SJSA1 (cell line): ENCODE measurements around the gene RASA2. TPM values are rescaled to one million over a fixed set of nuclear protein-coding genes. Genes with fewer than 3 reads are reported as not detected.
A peak's percentile ranks its signal among the peaks of the same experiment; 100 is the strongest.

Experiments
- DNase-seq, 2 experiments: peaks; one replicate each; pipeline ENCODE4 v3.0.0-alpha.2; 2015 to 2020; ENCODE audit warnings: low spot score in 2 of 2, low read depth in 1 of 2
- H3K27ac ChIP-seq: fragments of 250-450 bp; sonication (Bioruptor Pico); 2 replicates; pipeline ENCODE4 v1.5.1; 2020; ENCODE audit warnings: mild to moderate bottlenecking, moderate library complexity
- H3K27me3 ChIP-seq: fragments of 250-450 bp; sonication (Bioruptor Pico); replicated peaks from 2 replicates; pipeline ENCODE4 v1.5.1; 2020; ENCODE audit warnings: mild to moderate bottlenecking, moderate library complexity
- H3K36me3 ChIP-seq: fragments of 250-450 bp; sonication (Bioruptor Pico); 2 replicates; pipeline ENCODE4 v1.5.1; 2020; ENCODE audit warnings: mild to moderate bottlenecking
- H3K4me1 ChIP-seq: fragments of 250-450 bp; sonication (Bioruptor Pico); replicated peaks from 2 replicates; pipeline ENCODE4 v1.6.1; 2021; ENCODE audit warnings: mild to moderate bottlenecking
- H3K4me3 ChIP-seq: fragments of 250-450 bp; sonication (Bioruptor Pico); 2 replicates; pipeline ENCODE4 v1.5.1; 2020; ENCODE audit warnings: mild to moderate bottlenecking
- H3K9me3 ChIP-seq: fragments of 250-450 bp; sonication (Bioruptor Pico); replicated peaks from 2 replicates; pipeline ENCODE4 v1.5.1; 2020; ENCODE audit warnings: mild to moderate bottlenecking
- total RNA-seq: library from RNA; depleted of rRNA; stranded (reverse); fragments of >200 nt; shearing (Covaris generic); gene quantifications from 2 replicates; pipeline ENCODE4 v1.2.3, GENCODE V29; 2014

RASA2 gene
- total RNA-seq, 1 experiment from 2014 or later, result 16.3 TPM

DNA sequence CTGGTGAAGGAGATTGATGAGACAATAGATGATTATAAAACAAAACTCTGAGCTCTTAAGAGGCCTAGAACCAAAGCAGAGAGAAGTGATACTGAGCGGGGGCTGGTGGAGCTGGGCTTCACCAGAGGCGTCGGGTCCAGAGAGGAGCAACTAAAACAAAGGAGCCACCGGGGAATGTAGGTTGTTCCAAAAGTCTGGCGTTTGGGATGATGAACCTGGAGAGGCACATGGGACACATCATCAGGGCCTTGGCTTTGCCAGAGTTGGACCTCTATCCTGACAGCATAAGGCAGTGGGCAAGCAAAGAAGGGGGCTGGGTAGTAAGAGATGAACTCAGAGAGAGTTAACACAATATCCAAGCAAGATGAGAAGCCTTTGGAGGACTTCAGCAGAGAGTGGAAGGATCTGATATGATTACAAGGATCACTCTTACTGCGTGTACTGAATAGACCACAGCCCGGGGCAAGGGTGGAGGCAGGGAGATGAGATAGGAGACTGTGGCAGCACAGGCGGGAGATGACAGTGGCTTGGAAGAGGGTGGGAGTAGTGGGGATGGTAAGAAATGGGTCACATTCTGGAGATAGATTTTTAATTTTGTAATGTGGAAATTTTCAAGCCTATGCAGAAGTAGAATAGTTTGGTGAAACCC is 36.0 kb upstream of the RASA2 start:
- Histone ChIP-seq H3K4me3 (no peak overlapping the region), H3K27ac (no peak overlapping the region), H3K36me3 (peaks cover 14% of the 10 kb centered on the region)

DNA sequence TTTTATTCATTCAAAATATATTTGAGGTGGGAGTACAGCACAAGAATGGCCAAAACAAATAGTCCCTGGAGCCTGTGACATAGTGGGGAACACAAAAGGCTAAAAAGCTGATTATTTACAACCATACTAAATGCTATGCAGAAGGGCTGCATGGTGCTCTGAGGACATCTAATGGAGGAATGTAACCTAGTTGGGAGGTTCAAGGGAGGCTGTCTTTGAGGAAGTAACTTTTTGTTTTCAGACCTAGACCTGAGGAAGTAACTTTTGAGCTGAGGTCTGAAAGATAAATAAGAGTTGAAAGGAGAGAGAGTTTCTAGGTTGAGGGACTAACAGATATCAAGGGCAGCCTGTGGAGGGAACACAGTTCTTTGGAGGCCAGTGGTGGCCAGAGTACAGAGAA is 34.8 kb upstream of the RASA2 start:
- Histone ChIP-seq H3K9me3 (no peaks in the 10 kb centered on the region), H3K27ac (no peak overlapping the region), H3K4me1 (peaks cover 17% of the 10 kb centered on the region), H3K36me3 (peaks cover 5% of the 10 kb centered on the region), H3K4me3 (no peak overlapping the region), H3K27me3 (no peaks in the 10 kb centered on the region)
- peak in 1 of 2 experiments; percentile 44 for DNase-seq

More for the DNA sequence above, 36.0 kb upstream of the RASA2 start:
- Histone ChIP-seq H3K9me3 (no peaks in the 10 kb centered on the region), H3K4me1 (peaks cover 11% of the 10 kb centered on the region), H3K27me3 (no peaks in the 10 kb centered on the region)
- DNase-seq, result no peak

GRCh38 chr3:141452773-141453172 is 34.1 kb upstream of the RASA2 start:
- no peaks in the 10 kb centered on the region for H3K27me3 ChIP-seq
- H3K27ac ChIP-seq, result no peak overlapping the region
- no peak overlapping the region for H3K4me3 ChIP-seq
- H3K36me3 ChIP-seq, result no peaks in the 10 kb centered on the region
- DNase-seq, result no peak
- H3K9me3 ChIP-seq, result no peaks in the 10 kb centered on the region
- H3K4me1 ChIP-seq, result peaks cover 17% of the 10 kb centered on the region

DNA sequence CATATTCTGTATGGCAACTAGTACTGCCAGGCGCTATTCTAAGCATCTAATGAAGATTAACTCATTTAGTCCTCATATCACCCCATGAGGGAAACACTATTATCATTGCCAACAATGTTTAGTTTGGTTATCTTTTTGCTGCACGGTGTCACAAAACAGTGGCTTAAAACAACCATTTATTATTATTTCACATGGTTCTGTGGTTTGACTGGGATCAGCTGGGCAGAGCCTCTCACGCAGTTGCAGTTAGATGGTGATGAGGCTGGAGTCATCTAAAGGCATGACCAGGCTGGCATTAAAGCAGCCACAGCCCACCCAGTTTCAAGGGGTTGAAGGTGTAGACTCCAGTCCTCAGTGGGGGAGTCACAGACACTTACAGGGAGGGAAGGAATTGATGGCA is 32.8 kb upstream of the RASA2 start:
- Histone ChIP-seq H3K27me3 (no peaks in the 10 kb centered on the region), H3K4me3 (no peak overlapping the region), H3K36me3 (no peaks in the 10 kb centered on the region), H3K27ac (no peak overlapping the region), H3K9me3 (no peaks in the 10 kb centered on the region), H3K4me1 (peaks cover 10% of the 10 kb centered on the region)
- no peak for DNase-seq

- peak in 1 of 2 experiments; percentile 46 for DNase-seq
- Histone ChIP-seq H3K9me3 (no peaks in the 10 kb centered on the region), H3K27me3 (no peaks in the 10 kb centered on the region), H3K4me1 (peaks cover 6% of the 10 kb centered on the region), H3K4me3 (no peak overlapping the region), H3K27ac (no peak overlapping the region), H3K36me3 (no peaks in the 10 kb centered on the region)
Observed at GRCh38 chr3:141454906-141455602, 31.8 kb upstream of the RASA2 start.

GRCh38 chr3:141455603-141456300 is 31.1 kb upstream of the RASA2 start:
- no peaks in the 10 kb centered on the region for H3K27me3 ChIP-seq
- no peak overlapping the region for H3K27ac ChIP-seq
- no peaks in the 10 kb centered on the region for H3K9me3 ChIP-seq
- no peaks in the 10 kb centered on the region for H3K36me3 ChIP-seq
- no peak for DNase-seq
- H3K4me3 ChIP-seq, result no peak overlapping the region
- H3K4me1 ChIP-seq, result peaks cover 6% of the 10 kb centered on the region

DNA sequence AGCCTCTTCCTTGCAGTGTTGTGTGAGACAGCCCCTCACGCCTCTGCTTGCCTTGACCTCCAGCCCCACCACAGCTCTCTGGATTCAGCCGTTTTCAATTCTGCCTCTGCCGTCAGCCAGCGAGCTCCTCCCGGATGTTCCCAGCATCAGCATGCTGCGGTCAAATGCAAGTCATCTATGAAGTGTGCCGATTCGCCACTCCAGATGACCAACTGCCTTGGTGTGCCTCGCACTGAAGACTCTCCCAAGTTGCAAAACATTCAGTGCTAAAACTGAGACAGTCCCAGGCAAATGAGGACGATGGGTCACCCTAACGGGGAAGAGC is 30.6 kb upstream of the RASA2 start:
- H3K4me3 ChIP-seq, result no peak overlapping the region
- no peaks in the 10 kb centered on the region for H3K27me3 ChIP-seq
- H3K4me1 ChIP-seq, result peaks cover 6% of the 10 kb centered on the region
- DNase-seq, result no peak
- H3K36me3 ChIP-seq, result no peaks in the 10 kb centered on the region
- no peak overlapping the region for H3K27ac ChIP-seq
- H3K9me3 ChIP-seq, result no peaks in the 10 kb centered on the region

DNA sequence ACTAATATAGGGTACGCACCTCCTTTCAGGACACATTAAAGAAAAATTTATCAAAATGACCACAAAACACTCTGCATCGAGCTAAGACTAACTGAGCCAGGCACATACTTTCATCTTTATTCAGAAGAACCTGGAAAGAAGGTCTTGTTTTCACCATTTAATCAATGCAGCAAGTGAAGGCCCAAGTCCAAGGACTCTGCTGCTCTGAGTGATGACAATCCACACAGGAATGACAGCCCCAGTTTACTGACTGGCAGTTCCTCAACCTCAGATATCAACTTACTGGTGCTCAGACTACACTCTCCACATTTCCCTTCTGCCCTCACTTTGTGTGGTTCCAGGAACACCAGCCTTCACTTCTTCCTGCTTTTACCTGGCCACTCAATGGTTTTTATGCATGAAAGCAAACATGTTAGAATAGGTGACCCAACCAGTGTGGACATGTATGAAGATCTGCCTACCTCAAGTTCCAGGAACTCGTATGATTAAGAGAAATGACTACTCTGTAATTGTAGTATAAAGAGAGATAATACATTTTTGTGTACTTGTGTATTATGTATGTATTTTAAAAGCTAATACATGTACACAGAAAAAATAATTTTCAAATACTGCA is 29.1 kb upstream of the RASA2 start:
- DNase-seq, result no peak
- Histone ChIP-seq H3K36me3 (no peaks in the 10 kb centered on the region), H3K9me3 (no peaks in the 10 kb centered on the region), H3K4me1 (peaks cover 6% of the 10 kb centered on the region), H3K27ac (no peak overlapping the region), H3K27me3 (no peaks in the 10 kb centered on the region), H3K4me3 (no peak overlapping the region)

GRCh38 chr3:141459008-141459407 is 27.8 kb upstream of the RASA2 start:
- H3K36me3 ChIP-seq, result no peaks in the 10 kb centered on the region
- H3K9me3 ChIP-seq, result peaks cover 2% of the 10 kb centered on the region; the same call in 1 of the 2 replicates
- H3K27ac ChIP-seq, result no peak overlapping the region
- H3K4me3 ChIP-seq, result no peak overlapping the region
- no peak for DNase-seq
- H3K27me3 ChIP-seq, result no peaks in the 10 kb centered on the region
- peaks cover 6% of the 10 kb centered on the region for H3K4me1 ChIP-seq

- H3K4me1 ChIP-seq, result peaks cover 7% of the 10 kb centered on the region
- no peak overlapping the region for H3K4me3 ChIP-seq
- peak; percentile 61 to 84 for DNase-seq
- H3K36me3 ChIP-seq, result no peaks in the 10 kb centered on the region
- peaks cover 3% of the 10 kb centered on the region; the same call in 1 of the 2 replicates for H3K9me3 ChIP-seq
- no peak overlapping the region for H3K27ac ChIP-seq
- no peaks in the 10 kb centered on the region for H3K27me3 ChIP-seq
Observed at GRCh38 chr3:141460097-141460704, 26.6 kb upstream of the RASA2 start.

DNA sequence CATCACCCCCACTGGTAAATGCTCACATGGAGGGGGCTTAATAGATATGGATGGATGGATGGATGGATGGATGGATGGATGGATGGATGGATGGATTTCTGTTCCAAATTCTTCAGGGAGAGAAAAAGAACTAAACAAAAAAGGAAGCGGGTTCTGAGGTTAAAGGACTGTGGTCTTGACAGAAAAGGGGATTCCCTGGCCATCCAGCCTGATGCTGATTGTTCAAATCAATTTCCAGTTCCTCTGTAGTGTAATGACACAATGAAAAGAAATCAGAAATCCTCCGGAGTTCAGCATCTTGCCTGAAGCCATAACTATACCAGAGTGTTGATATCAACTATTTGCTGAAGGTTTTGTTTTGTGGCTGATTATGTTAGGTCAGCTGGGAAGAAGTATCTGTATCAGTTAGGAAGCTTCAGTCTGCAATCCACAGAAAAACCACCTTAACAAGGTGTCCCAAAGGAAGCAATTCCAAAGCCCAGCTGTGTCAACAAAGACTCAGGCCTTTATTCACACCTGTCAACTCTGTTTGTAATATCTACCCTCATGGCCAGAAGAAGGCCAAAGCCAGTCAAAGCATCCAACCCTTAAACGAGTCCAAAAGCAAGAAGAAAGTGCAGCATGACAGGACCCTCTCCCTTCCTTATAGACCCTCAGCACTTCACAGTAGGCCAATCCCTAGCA is 24.5 kb upstream of the RASA2 start:
- Histone ChIP-seq H3K36me3 (no peaks in the 10 kb centered on the region), H3K4me1 (peaks cover 5% of the 10 kb centered on the region; the same call in 1 of the 2 replicates), H3K27me3 (no peaks in the 10 kb centered on the region), H3K4me3 (no peak overlapping the region), H3K27ac (no peak overlapping the region), H3K9me3 (peaks cover 3% of the 10 kb centered on the region; the same call in 1 of the 2 replicates)
- DNase-seq, result no peak

DNA sequence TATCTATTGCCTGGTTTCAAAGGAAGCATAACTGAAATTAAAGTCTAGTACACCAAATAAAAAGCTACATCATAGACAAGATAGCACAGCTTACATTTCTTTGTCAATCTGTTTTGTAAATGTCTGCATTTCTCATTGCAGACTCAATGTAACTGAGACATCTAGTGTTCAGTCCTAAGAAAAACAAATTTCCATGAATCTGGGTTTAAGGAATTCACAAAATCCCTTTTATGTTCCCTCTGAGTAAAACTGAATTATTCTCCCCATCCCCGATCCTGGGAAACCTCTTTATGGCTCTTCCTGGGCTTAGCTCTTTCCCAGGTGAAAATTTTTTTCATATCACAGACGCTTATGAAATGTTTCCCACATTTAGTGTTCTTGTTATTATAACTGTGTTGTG is 21.6 kb upstream of the RASA2 start:
- Histone ChIP-seq H3K4me3 (no peak overlapping the region), H3K27me3 (no peaks in the 10 kb centered on the region), H3K36me3 (no peaks in the 10 kb centered on the region), H3K4me1 (peaks cover 5% of the 10 kb centered on the region; the same call in 1 of the 2 replicates), H3K27ac (no peak overlapping the region), H3K9me3 (peaks cover 3% of the 10 kb centered on the region; the same call in 1 of the 2 replicates)
- DNase-seq, result peak in 1 of 2 experiments; percentile 19

- Histone ChIP-seq H3K27me3 (no peaks in the 10 kb centered on the region), H3K36me3 (no peaks in the 10 kb centered on the region)
Observed at GRCh38 chr3:141466633-141467169, 20.1 kb upstream of the RASA2 start.

More at GRCh38 chr3:141466633-141467169, 20.1 kb upstream of the RASA2 start:
- DNase-seq, result no peak
- Histone ChIP-seq H3K4me1 (peaks cover 5% of the 10 kb centered on the region; the same call in 1 of the 2 replicates), H3K27ac (no peak overlapping the region), H3K4me3 (no peak overlapping the region), H3K9me3 (peaks cover 3% of the 10 kb centered on the region; the same call in 1 of the 2 replicates)
